H9 (cell line): ENCODE data around the gene FARP1. TPM values are rescaled to one million over a fixed set of nuclear protein-coding genes. Genes with fewer than 3 reads are reported as not detected.
A peak's percentile ranks its signal among the peaks of the same experiment; 100 is the strongest.

Experiments
- DNase-seq: peaks from one replicate; pipeline ENCODE4 v3.0.0-alpha.2; 2017
- H2AFZ ChIP-seq: one replicate; pipeline ENCODE4 v1.6.1; 2013; ENCODE audit warnings: mild to moderate bottlenecking, low read length, control low read depth, moderate library complexity
- H2AK5ac ChIP-seq: 2 replicates; pipeline ENCODE4 v1.6.1; 2013; ENCODE audit warnings: low read length, control low read depth, mixed read lengths; ENCODE audit not compliant: insufficient read length
- H2BK120ac ChIP-seq: one replicate; pipeline ENCODE4 v1.6.1; 2013; ENCODE audit warnings: low read depth, mild to moderate bottlenecking, low read length, control low read depth, inconsistent platforms; ENCODE audit not compliant: poor library complexity, severe bottlenecking
- H2BK12ac ChIP-seq: 2 replicates; pipeline ENCODE4 v1.6.1; 2013; ENCODE audit warnings: low read length, control low read depth, mixed read lengths, low read depth; ENCODE audit not compliant: insufficient read length
- H2BK15ac ChIP-seq: 2 replicates; pipeline ENCODE4 v1.6.1; 2013; ENCODE audit warnings: low read depth, low read length, control low read depth
- H2BK20ac ChIP-seq: one replicate; pipeline ENCODE4 v1.6.1; 2013; ENCODE audit warnings: low read depth, mild to moderate bottlenecking, low read length, control low read depth, inconsistent platforms; ENCODE audit not compliant: poor library complexity, severe bottlenecking
- H2BK5ac ChIP-seq: 2 replicates; pipeline ENCODE4 v1.6.1; 2013; ENCODE audit warnings: low read length, control low read depth, mixed read lengths; ENCODE audit not compliant: insufficient read length
- H3K14ac ChIP-seq: 2 replicates; pipeline ENCODE4 v1.6.1; 2013; ENCODE audit warnings: low read length, control low read depth; ENCODE audit not compliant: insufficient read depth
- H3K18ac ChIP-seq: 2 replicates; pipeline ENCODE4 v1.6.1; 2013; ENCODE audit warnings: low read depth, mild to moderate bottlenecking, mixed read lengths, low read length, control low read depth; ENCODE audit not compliant: insufficient read length
- H3K23ac ChIP-seq: 2 replicates; pipeline ENCODE4 v1.6.1; 2013; ENCODE audit warnings: low read length, control low read depth, mixed read lengths, low read depth; ENCODE audit not compliant: insufficient read length
- H3K23me2 ChIP-seq: 2 replicates; pipeline ENCODE4 v1.6.1; 2013; ENCODE audit warnings: low read depth, mild to moderate bottlenecking, mixed read lengths, low read length, control low read depth; ENCODE audit not compliant: insufficient read length, poor library complexity, severe bottlenecking
- H3K27ac ChIP-seq: 2 replicates; pipeline ENCODE4 v1.5.1; 2013; ENCODE audit warnings: low read length, control low read depth, mixed read lengths, low read depth; ENCODE audit not compliant: insufficient read length
- H3K27me3 ChIP-seq: 2 replicates; pipeline ENCODE4 v1.6.1; 2013; ENCODE audit warnings: low read length, control low read depth, inconsistent platforms; ENCODE audit not compliant: insufficient read depth
- H3K4ac ChIP-seq: 2 replicates; pipeline ENCODE4 v1.6.1; 2013; ENCODE audit warnings: low read depth, mild to moderate bottlenecking, control low read depth, inconsistent platforms, low read length, moderate library complexity
- H3K4me1 ChIP-seq: 2 replicates; pipeline ENCODE4 v1.6.1; 2013; ENCODE audit warnings: low read length, control low read depth, inconsistent platforms; ENCODE audit not compliant: insufficient read depth
- H3K4me2 ChIP-seq: 2 replicates; pipeline ENCODE4 v1.6.1; 2013; ENCODE audit warnings: low read length, control low read depth, mixed read lengths; ENCODE audit not compliant: insufficient read length, insufficient read depth
- H3K56ac ChIP-seq: 2 replicates; pipeline ENCODE4 v1.6.1; 2013; ENCODE audit warnings: low read depth, mild to moderate bottlenecking, mixed read lengths, low read length, control low read depth; ENCODE audit not compliant: insufficient read length
- H3K79me1 ChIP-seq: 2 replicates; pipeline ENCODE4 v1.6.1; 2013; ENCODE audit warnings: low read depth, mild to moderate bottlenecking, moderate library complexity, low read length, control low read depth, inconsistent platforms; ENCODE audit not compliant: insufficient read depth, poor library complexity, severe bottlenecking
- H3K79me2 ChIP-seq: 2 replicates; pipeline ENCODE4 v1.6.1; 2013; ENCODE audit warnings: low read length, control low read depth, inconsistent platforms; ENCODE audit not compliant: insufficient read depth
- H3K9ac ChIP-seq: 2 replicates; pipeline ENCODE4 v1.6.1; 2013; ENCODE audit warnings: low read length, control low read depth, mixed read lengths; ENCODE audit not compliant: insufficient read length; ENCODE audit errors: extremely low read depth
- H3K9me3 ChIP-seq: one replicate; pipeline ENCODE4 v1.6.1; 2013; ENCODE audit warnings: low read depth, low read length, inconsistent platforms; ENCODE audit not compliant: control insufficient read depth
- H3T11ph ChIP-seq: one replicate; pipeline ENCODE4 v1.6.1; 2013; ENCODE audit warnings: mild to moderate bottlenecking, low read length, control low read depth, inconsistent platforms
- H4K20me1 ChIP-seq: one replicate; pipeline ENCODE4 v1.6.1; 2013; ENCODE audit not compliant: control insufficient read depth, insufficient read length, insufficient read depth
- H4K5ac ChIP-seq: 2 replicates; pipeline ENCODE4 v1.6.1; 2013; ENCODE audit warnings: low read depth, mild to moderate bottlenecking, mixed read lengths, low read length, control low read depth; ENCODE audit not compliant: insufficient read length
- H4K8ac ChIP-seq: replicated peaks from 2 replicates; pipeline ENCODE4 v1.6.1; 2013; ENCODE audit warnings: low read length, control low read depth, mixed read lengths, low read depth; ENCODE audit not compliant: insufficient read length
- H4K91ac ChIP-seq: 2 replicates; pipeline ENCODE4 v1.6.1; 2013; ENCODE audit warnings: low read depth, mild to moderate bottlenecking, moderate library complexity, mixed read lengths, low read length, control low read depth; ENCODE audit not compliant: insufficient read length
- H3K27ac Mint-ChIP-seq, 3 experiments: 2 replicates in 2 of 3; 3 replicates in 1 of 3; pipeline ENCODE4 v1.8.0; 2020 to 2021; ENCODE audit warnings: mixed read lengths in 3 of 3, mild to moderate bottlenecking in 1 of 3, moderate library complexity in 1 of 3
- H3K27me3 Mint-ChIP-seq: 2 replicates; pipeline ENCODE4 v1.8.0; 2021; ENCODE audit warnings: low read depth, mild to moderate bottlenecking, moderate library complexity, mixed read lengths
- H3K36me3 Mint-ChIP-seq, 3 experiments: 2 replicates in 2 of 3; 3 replicates in 1 of 3; pipeline ENCODE4 v1.8.0; 2020 to 2021; ENCODE audit warnings: low read depth in 3 of 3, mixed read lengths in 3 of 3; ENCODE audit not compliant: insufficient read depth in 1 of 3
- H3K4me1 Mint-ChIP-seq, 2 experiments: 2 replicates each; pipeline ENCODE4 v1.8.0; 2020; ENCODE audit warnings: mixed read lengths in 2 of 2
- H3K4me3 Mint-ChIP-seq, 2 experiments: 2 replicates in 1 of 2; 3 replicates in 1 of 2; pipeline ENCODE4 v1.8.0; 2020 to 2021; ENCODE audit warnings: mild to moderate bottlenecking in 2 of 2, mixed read lengths in 2 of 2, moderate library complexity in 1 of 2
- H3K9me3 Mint-ChIP-seq, 2 experiments: 2 replicates in 1 of 2; 3 replicates in 1 of 2; pipeline ENCODE4 v1.8.0; 2020; ENCODE audit warnings: mild to moderate bottlenecking in 2 of 2, mixed read lengths in 2 of 2, moderate library complexity in 1 of 2
- WGBS: extraction: QIAGEN DNeasy Blood & Tissue Kit; methylation state at CpG from one replicate; pipeline ENCODE4 v1.1.7; 2013; ENCODE audit warnings: missing lambda C conversion rate, low lambda C conversion rate, mixed read lengths; ENCODE audit not compliant: insufficient read length; ENCODE audit errors: extremely low coverage; 5-methylcytosine and 5-hydroxymethylcytosine counted together
- total RNA-seq: library from RNA; stranded (reverse); gene quantifications from 2 replicates; pipeline ENCODE4 v1.2.1, GENCODE V29; 2021
- TF ChIP-seq, protein P1 (sequence below): fragments of 200-600 bp; sonication (generic); conservative IDR thresholded peaks from 3 replicates; pipeline ENCODE4 v1.8.0; 2021; ENCODE audit warnings: antibody characterized with exemption, mild to moderate bottlenecking

Gene FARP1
- total RNA-seq, 1 experiment from 2014 or later: 95.9 TPM

DNA sequence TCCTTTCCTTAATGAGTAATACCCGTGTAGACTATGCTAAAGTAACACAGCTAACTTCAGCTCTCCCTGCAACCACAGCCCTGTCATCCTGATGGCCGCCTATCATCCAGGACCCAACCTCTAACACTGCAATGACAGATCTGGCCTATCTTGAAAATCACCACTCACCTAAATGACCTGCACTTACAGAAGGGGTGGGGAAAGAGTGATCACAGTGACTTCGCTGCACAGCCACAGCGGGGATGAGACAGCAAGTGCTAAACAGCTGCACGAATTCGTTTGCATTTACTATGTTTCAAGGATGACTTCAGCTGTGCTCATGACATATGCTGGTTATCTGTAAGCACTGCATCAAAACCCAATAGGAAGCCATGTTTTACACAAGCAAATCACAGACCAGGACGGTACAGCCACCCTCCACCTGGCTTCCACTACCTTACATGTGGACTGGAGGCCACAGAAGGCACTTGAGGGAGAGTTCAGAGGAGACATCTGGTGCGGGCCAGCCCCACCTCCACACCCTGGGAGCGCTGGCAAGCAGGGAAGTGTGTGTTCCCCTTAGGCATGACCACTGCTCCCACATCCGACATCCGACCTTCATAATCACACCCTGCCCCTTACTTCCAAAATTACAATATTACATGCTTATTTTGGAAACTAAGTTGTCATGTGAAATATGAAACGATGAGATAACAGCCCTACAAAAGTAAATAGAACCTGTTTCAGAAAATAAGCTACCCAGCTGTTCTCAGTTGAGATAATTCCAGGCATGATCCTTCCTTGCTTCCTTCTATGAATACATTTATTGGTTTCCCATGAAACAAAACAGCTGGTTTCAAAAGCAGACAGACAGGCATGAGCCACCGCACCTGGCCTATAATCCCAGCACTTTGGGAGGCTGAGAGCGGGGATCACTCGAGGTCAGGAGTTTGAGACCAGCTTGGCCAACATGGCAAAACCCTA lies 338.3 kb downstream of the FARP1 start:
- TF ChIP-seq, protein P1, sequence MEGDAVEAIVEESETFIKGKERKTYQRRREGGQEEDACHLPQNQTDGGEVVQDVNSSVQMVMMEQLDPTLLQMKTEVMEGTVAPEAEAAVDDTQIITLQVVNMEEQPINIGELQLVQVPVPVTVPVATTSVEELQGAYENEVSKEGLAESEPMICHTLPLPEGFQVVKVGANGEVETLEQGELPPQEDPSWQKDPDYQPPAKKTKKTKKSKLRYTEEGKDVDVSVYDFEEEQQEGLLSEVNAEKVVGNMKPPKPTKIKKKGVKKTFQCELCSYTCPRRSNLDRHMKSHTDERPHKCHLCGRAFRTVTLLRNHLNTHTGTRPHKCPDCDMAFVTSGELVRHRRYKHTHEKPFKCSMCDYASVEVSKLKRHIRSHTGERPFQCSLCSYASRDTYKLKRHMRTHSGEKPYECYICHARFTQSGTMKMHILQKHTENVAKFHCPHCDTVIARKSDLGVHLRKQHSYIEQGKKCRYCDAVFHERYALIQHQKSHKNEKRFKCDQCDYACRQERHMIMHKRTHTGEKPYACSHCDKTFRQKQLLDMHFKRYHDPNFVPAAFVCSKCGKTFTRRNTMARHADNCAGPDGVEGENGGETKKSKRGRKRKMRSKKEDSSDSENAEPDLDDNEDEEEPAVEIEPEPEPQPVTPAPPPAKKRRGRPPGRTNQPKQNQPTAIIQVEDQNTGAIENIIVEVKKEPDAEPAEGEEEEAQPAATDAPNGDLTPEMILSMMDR: no peak
- H4K91ac ChIP-seq: no peak overlapping the region
- H3K4me1 ChIP-seq: peaks cover 15% of the 10 kb centered on the region; the same call in 1 of the 2 replicates
- Mint-ChIP-seq H3K4me3 (no peak overlapping the region), H3K27me3 (no peaks in the 10 kb centered on the region), H3K27ac (peak overlapping the region in 2 of 3 experiments; percentile 57 to 88; a peak in 4 of 7 replicates), H3K4me1 (peaks cover 81 to 82% of the 10 kb centered on the region in 2 experiments), H3K36me3 (peaks cover 0 to 9% (median 4%) of the 10 kb centered on the region in 3 experiments; a peak in 4 of 7 replicates), H3K9me3 (no peaks in the 10 kb centered on the region)
- peaks cover 18% of the 10 kb centered on the region; the same call in 1 of the 2 replicates for H3K79me2 ChIP-seq
- no peak overlapping the region for H2AK5ac ChIP-seq
- no peak overlapping the region for H3K27ac ChIP-seq
- no peak overlapping the region for H3K56ac ChIP-seq
- no peak overlapping the region for H3T11ph ChIP-seq
- no peak overlapping the region for H2BK15ac ChIP-seq
- no peak for DNase-seq
- H2BK5ac ChIP-seq: no peak overlapping the region
- no peaks in the 10 kb centered on the region for H3K9me3 ChIP-seq
- H2AFZ ChIP-seq: no peak overlapping the region
- H2BK120ac ChIP-seq: no peak overlapping the region
- H3K9ac ChIP-seq: no peak overlapping the region
- H2BK12ac ChIP-seq: no peak overlapping the region
- no peaks in the 10 kb centered on the region for H3K27me3 ChIP-seq
- no peak overlapping the region for H3K18ac ChIP-seq
- H2BK20ac ChIP-seq: no peak overlapping the region
- H3K4me2 ChIP-seq: no peak overlapping the region
- H3K14ac ChIP-seq: no peak overlapping the region
- no CpG with 5 or more reads among the region's 15 CpGs for WGBS
- no peak overlapping the region for H4K5ac ChIP-seq
- H4K20me1 ChIP-seq: no peaks in the 10 kb centered on the region
- H3K23me2 ChIP-seq: no peaks in the 10 kb centered on the region
- no peak overlapping the region for H3K4ac ChIP-seq
- no peak overlapping the region for H4K8ac ChIP-seq
- H3K23ac ChIP-seq: no peak overlapping the region
- peaks cover 13% of the 10 kb centered on the region for H3K79me1 ChIP-seq
